ENCODE measurements around the gene KRT31. TPM values are rescaled to one million over a fixed set of nuclear protein-coding genes. Genes with fewer than 3 reads are reported as not detected.

The KRT31 gene
- total RNA-seq, 1 experiment from 2014 or later, result not detected

GRCh38 chr17:41406205-41406604 is 8.8 kb upstream of the KRT31 start:
- BruUV-seq (replicated peaks), result no TSS peak
- DNase-seq (ENCODE audit: low read depth, low spot score) (no peak), ATAC-seq (peak; percentile 23; the same call in 1 of the 2 replicates)
- H3K4me3 ChIP-seq (replicated peaks in 1 of 2; ENCODE audit: low read depth in 1 of 2, low read length in 2 of 2), result no peak overlapping the region
- no peaks in the 10 kb centered on the region for H4K20me1 ChIP-seq (ENCODE audit: insufficient read depth)
- no peaks in the 10 kb centered on the region for H3K9me2 ChIP-seq (ENCODE audit: insufficient read depth)
- RAD21 ChIA-PET (ENCODE audit: low non-redundant PET in 1 of 2, low total read pairs in 2 of 2, uncharacterized antibody in 2 of 2, unreplicated experiment in 2 of 2), result interaction anchor here (0.6 to 2.5 kb wide), 2 partner anchors 142 to 506 kb away, joined by 3 to 12 read pairs; no protein-coding TSS in a partner anchor
- TF ChIP-seq RAD21 (IDR thresholded peaks at IDR 0.05; ENCODE audit: low read depth), result peak; percentile 89
- TF ChIP-seq CTCF (IDR thresholded peaks at IDR 0.05 in 2 of 3, conservative IDR thresholded peaks at IDR 0.05 in 1 of 3; ENCODE audit: borderline replicate concordance in 1 of 3, insufficient read depth in 1 of 3, low read depth in 2 of 3, low read length in 2 of 3), result peak in 1 of 3 experiments; percentile 90; a peak in 2 of 6 replicates
- TF ChIP-seq EZH2phosphoT487 (IDR thresholded peaks at IDR 0.05; ENCODE audit: borderline replicate concordance), result no peak
- H3K9me3 ChIP-seq (ENCODE audit: control insufficient read depth in 1 of 2, insufficient read depth in 1 of 2, low read depth in 1 of 2, low read length in 2 of 2), result peaks cover 0 to 3% of the 10 kb centered on the region in 2 experiments; a peak in 1 of 4 replicates
- 0 out of 2 replicates have a peak overlapping the region, but pooled peaks have one; percentile 14 for H3K27ac ChIP-seq (ENCODE audit: low read depth, low read length)
- H3K4me1 ChIP-seq (ENCODE audit: control insufficient read depth in 1 of 2, insufficient read depth in 2 of 2, low read length in 2 of 2), result peaks cover 40 to 52% of the 10 kb centered on the region in 2 experiments
- no peaks in the 10 kb centered on the region for H3K27me3 ChIP-seq (ENCODE audit: insufficient read depth, low read length)
- POLR2A ChIA-PET, result interaction anchor here (0.7 kb wide), 1 partner anchor 93 kb away, joined by 3 read pairs; no protein-coding TSS in a partner anchor
- CTCF ChIA-PET, result interaction anchor here (1.1 to 2.1 kb wide), 3 partner anchors 11 to 242 kb away, joined by 4 to 7 read pairs (median 4); no protein-coding TSS in a partner anchor
- intact Hi-C loops (cut with micrococcal nuclease), result loop anchor here (10.0 kb wide), 2 partner anchors 239 to 601 kb away; no protein-coding TSS in a partner anchor
- H3K79me2 ChIP-seq (ENCODE audit: insufficient read depth, low read length), result no peaks in the 10 kb centered on the region
- H2AFZ ChIP-seq (ENCODE audit: low read depth, low read length, poor library complexity, severe bottlenecking), result no peak overlapping the region
- H3K36me3 ChIP-seq (ENCODE audit: control insufficient read depth in 1 of 2, insufficient read depth in 2 of 2, low read length in 2 of 2), result peaks cover 0 to 4% of the 10 kb centered on the region in 2 experiments; a peak in 1 of 4 replicates
- peak overlapping the region; percentile 16; the same call in 1 of the 2 replicates for H3K9ac ChIP-seq (ENCODE audit: low read length)
- peak overlapping the region; percentile 29; the same call in 1 of the 2 replicates for H3K4me2 ChIP-seq (ENCODE audit: low read length)

Measured in HCT116 (cell line).